Lower leg skin (tissue), 3 donors: ENCODE measurements around the gene APCDD1L.

Source experiments
- POLR2A ChIP-seq, 2 donors: fragments of 450-650 bp; IDR thresholded peaks; one replicate each; pipeline ENCODE4 v1.6.1; 2016 to 2017; ENCODE audit warnings: antibody characterized with exemption in 2 of 2, mild to moderate bottlenecking in 1 of 2, moderate library complexity in 1 of 2
- TF ChIP-seq, protein P1 (sequence below), 3 donors: fragments of 450-650 bp; IDR thresholded peaks; one replicate each; pipeline ENCODE4 v1.5.1; 2016; ENCODE audit warnings: antibody characterized with exemption in 3 of 3, mild to moderate bottlenecking in 3 of 3, moderate library complexity in 2 of 3

DNA sequence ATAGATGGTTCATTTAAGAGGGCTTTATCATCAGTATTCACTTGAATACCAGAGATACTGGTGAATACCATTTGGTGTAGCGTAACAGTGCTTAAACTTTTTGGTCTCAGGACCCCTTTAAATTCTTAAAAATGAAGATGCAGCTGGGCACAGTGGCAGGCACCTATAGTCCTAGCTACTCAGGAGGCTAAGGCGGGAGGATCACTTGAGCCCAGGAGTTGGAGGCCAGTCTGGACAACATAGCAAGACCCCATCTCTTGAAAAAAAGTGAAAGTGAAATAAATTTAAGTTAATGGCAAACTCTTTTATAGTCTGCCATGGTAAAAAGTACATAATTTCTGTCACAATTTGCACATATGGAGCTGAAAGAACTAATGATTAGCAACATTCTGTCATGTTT lies 86.8 kb downstream of the APCDD1L start:
- TF ChIP-seq, protein P1, sequence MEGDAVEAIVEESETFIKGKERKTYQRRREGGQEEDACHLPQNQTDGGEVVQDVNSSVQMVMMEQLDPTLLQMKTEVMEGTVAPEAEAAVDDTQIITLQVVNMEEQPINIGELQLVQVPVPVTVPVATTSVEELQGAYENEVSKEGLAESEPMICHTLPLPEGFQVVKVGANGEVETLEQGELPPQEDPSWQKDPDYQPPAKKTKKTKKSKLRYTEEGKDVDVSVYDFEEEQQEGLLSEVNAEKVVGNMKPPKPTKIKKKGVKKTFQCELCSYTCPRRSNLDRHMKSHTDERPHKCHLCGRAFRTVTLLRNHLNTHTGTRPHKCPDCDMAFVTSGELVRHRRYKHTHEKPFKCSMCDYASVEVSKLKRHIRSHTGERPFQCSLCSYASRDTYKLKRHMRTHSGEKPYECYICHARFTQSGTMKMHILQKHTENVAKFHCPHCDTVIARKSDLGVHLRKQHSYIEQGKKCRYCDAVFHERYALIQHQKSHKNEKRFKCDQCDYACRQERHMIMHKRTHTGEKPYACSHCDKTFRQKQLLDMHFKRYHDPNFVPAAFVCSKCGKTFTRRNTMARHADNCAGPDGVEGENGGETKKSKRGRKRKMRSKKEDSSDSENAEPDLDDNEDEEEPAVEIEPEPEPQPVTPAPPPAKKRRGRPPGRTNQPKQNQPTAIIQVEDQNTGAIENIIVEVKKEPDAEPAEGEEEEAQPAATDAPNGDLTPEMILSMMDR (IDR thresholded peaks at IDR 0.05), result no peak
- no peak for TF ChIP-seq POLR2A (IDR thresholded peaks at IDR 0.05)
